NCI-H2227 (cell line): ENCODE data around the gene LAMB2.

Experiments
- DNase-seq: peaks from one replicate; lab custom pipeline; 2025; ENCODE audit not compliant: unreplicated experiment; lab: John Stamatoyannopoulos, UW

The LAMB2 gene

GRCh38 chr3:49132437-49133225, at the start of gene LAMB2:
TSS of gene LAMB2 (minus strand) at chr3:49133050. CDS start at chr3:49132867, 183 bp downstream.
- peak; percentile 55 for DNase-seq

- no peak for DNase-seq
Measured at GRCh38 chr3:49181351-49181750, 48.5 kb upstream of the LAMB2 start.

GRCh38 chr3:49180116-49180515, 47.3 kb upstream of the LAMB2 start:
- no peak for DNase-seq

- DNase-seq = no peak
Measured at GRCh38 chr3:49177073-49177472, 44.2 kb upstream of the LAMB2 start.

- DNase-seq = no peak
Measured at GRCh38 chr3:49175530-49175929, 42.7 kb upstream of the LAMB2 start.

GRCh38 chr3:49174397-49174985, 41.6 kb upstream of the LAMB2 start:
- DNase-seq = no peak

- DNase-seq = peak; percentile 73
Measured at GRCh38 chr3:49173792-49174170, 40.9 kb upstream of the LAMB2 start.

- DNase-seq = peak; percentile 74
Measured at GRCh38 chr3:49173116-49173791, 40.4 kb upstream of the LAMB2 start.

- no peak for DNase-seq
Measured at GRCh38 chr3:49172551-49173041, 39.7 kb upstream of the LAMB2 start.

- no peak for DNase-seq
Measured at GRCh38 chr3:49171775-49172500, 39.1 kb upstream of the LAMB2 start.

GRCh38 chr3:49171119-49171774, 38.4 kb upstream of the LAMB2 start, which contains the start of gene KLHDC8B:
TSS of gene KLHDC8B (plus strand) at chr3:49171598. CDS start at chr3:49172770, 1,172 bp downstream.
- peak; percentile 82 for DNase-seq

- no peak for DNase-seq
Measured at GRCh38 chr3:49170744-49171118, 37.9 kb upstream of the LAMB2 start.

GRCh38 chr3:49166752-49167556, 34.1 kb upstream of the LAMB2 start:
- DNase-seq = no peak

GRCh38 chr3:49165771-49166751, 33.2 kb upstream of the LAMB2 start, which contains the start of gene CCDC71:
TSS of gene CCDC71 (minus strand) at chr3:49166331. CDS start at chr3:49164208, 2,123 bp downstream.
- DNase-seq = peak; percentile 84

GRCh38 chr3:49164983-49165720, 32.3 kb upstream of the LAMB2 start:
- DNase-seq = no peak

GRCh38 chr3:49163609-49164008, 30.8 kb upstream of the LAMB2 start:
- DNase-seq = no peak

- DNase-seq = no peak
Measured at GRCh38 chr3:49162751-49163419, 30.0 kb upstream of the LAMB2 start.
